CD4-positive, alpha-beta T cell treated with Interleukin-17A for 1 hour (primary cell): ENCODE results near the gene ATG9A.
"Not testable (repeated sequence)": the region's sequence is repeated elsewhere in the genome, so short reads cannot be mapped to it uniquely, and the experiment has no call there.

Source experiments
- DNase-seq: peaks from one replicate; pipeline ENCODE4 v3.0.0-alpha.2; 2020

The ATG9A gene

DNA sequence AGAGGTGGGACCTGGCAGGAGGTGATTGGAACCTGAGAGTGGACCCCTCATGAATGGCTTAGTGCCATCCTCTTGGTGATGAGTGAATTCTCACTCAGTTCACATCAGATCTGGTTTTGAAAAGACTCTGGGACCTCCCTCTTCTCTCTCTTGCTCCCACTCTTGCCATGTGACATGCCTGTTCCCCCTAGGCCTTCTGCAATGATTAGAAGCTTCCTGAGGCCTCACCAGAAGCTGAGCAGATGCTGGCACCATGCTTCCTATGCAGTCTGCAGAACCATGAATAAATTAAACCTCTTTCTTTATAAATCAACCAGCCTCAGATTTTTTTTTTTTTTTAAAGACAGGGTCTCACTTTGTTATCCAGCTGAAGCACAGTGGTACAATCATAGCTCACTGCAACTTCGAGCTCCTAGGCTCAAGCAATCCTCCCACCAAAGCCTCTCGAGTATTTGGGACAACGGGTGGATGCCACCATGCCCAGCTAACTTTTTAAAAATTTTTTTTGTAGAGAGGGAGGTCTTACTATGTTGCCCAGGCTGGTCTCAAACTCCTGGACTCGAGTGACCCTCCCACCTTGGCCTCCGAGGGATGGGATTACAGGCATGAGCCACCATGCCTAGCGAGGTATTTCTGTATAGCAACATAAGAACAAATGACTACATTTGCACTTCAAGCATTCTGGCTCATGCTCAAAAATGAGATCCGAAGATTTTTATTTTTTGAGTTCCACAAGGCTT lies 24.8 kb downstream of the ATG9A start:
- DNase-seq: no peak

DNA sequence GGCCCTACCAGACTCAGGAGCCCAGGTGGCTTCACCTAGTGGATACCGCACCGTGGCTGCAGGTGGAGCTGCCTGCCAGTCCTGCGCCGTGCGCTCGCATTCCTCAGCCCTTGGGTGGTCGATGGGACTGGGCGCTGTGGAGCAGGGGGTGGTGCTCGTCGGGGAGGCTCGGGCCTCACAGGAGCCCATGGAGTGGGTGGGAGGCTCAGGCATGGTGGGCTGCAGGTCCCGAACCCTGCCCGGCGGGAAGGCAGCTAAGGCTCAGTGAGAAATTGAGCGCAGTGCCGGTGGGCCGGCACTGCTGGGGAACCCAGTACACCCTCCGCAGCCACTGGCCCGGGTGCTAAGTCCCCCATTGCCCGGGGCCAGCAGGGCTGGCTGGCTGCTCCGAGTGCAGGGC lies 28.1 kb downstream of the ATG9A start:
- DNase-seq: not testable (repeated sequence)

DNA sequence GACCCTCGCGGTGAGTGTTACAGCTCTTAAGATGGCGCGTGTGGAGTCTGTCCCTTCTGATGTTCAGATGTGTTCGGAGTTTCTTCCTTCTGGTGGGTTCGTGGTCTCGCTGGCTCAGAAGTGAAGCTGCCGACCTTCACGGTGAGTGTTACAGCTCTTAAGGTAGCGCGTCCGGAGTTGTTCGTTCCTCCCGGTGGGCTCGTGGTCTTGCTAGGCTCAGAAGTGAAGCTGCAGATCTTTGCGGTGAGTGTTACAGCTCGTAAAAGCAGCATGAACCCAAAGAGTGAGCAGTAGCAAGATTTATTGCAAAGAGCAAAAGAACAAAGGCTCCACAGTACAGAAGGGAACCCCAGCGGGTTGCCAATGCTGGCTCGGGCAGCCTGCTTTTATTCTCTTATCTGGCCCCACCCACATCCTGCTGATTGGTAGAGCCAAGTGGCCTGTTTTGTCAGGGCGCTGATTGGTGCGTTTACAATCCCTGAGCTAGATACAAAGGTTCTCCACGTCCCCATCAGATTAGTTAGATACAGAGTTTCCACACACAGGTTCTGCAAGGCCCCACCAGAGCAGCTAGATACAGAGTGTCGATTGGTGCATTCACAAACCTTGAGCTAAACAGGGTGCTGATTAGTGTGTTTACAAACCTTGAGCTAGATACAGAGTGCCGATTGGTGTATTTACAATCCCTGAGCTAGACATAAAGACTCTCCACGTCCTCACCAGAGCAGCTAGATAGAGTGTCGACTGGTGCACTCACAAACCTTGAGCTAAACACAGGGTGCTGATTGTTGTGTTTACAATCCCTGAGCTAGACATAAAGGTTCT lies 28.7 kb downstream of the ATG9A start:
- peak; percentile 63 for DNase-seq

DNA sequence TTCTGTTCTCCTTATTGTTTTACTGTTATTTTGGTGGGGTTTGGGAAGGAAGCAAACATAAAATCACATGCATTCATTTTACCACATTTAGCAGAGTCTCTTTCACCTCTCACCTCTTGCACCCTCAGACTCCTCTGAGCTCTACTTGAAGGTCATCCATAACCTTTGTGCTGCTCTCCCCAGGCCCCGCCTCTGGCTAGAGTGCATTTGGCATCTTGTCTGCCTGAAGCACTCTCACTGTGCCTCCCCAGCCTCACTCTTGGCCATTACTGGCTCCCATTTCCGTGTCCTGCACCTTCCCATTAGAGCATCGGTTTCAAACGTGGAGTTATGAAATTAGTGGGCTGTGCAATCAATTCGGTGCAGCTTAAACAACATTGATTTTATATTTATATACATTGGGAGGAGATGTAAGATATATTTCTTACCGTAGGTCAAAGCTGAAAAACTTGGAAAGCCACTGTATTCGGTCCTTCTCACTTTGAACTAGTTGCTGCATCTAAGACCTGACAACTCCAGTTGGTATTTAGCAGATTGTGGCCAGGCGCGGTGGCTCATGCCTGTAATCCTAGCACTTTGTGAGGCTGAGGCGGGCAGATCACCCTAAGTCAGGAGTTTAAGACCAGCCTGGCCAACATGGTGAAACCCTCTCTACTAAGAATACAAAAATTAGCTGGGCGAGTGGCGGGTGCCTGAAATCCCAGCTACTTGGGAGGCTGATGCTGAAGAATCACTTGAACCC lies 29.8 kb downstream of the ATG9A start:
- no peak for DNase-seq

DNA sequence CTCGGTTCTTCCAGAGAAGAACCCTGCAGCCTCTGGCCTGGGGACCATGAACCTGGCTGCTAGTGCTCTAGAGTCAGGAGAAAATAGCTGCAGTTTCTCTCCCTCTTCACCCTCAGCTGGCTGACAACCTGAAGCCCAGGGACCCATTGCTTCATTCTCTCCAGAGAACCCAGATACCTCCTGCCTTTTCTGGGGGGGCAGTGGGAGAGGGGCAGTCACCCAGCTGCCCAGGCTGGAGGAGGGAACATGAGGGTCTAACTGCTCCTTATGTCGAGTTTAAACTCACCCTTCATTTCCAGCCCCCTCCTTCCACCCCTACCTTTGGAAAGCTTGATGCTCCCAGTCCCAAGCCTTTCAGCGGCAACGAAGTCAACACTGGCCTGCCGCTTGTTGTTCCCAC lies 30.5 kb downstream of the ATG9A start:
- no peak for DNase-seq

DNA sequence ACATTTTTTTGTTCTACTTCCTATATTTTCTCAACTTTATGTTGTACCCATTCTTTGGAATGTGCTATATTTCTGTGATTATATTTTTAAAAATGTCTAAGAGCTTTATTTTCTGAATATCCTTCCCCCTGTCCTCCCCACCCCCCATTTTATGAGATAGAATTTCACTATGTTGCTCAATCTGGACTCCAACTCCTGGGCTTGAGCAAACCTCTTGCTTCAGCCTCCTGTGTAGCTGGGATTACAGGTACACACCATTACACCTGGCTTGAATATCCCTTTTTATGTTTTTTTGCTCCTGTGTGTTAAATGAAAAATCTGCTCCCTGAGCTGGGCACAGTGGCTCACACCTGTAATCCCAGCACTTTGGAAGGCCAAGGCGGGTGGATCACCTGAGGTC lies 32.0 kb downstream of the ATG9A start:
- DNase-seq: no peak

DNA sequence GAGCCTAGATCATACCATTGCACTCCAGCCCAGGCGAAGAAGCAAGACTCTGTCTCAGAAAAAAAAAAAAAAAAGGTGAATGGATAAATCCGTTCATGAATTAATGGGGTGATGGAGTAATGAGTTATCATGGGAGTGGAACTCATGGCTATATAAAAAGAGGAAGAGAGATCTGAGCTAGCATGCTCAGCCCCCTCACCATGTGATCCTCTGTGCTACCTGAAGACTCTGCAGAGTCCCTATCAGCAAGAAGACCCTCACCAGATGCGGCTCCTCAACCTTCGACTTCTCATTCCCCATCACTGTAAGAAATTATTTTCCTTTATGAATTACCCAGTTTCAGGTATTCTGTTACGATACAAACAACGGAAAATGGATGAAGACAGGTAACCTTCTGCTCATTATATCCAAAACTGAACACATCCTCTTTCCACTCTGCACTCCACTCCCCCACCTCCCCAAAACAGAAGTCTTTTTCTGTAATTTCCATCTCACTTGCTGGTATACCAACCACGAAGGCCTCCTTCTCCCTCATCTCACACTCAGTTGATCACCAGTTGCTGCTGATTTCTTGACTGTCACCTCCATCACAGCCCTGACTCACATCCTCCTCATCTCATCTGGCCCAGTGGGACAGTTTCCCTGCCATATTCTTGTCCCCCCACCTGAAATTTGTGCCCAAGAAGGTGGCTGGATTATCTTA lies 42.5 kb downstream of the ATG9A start:
- DNase-seq: no peak

DNA sequence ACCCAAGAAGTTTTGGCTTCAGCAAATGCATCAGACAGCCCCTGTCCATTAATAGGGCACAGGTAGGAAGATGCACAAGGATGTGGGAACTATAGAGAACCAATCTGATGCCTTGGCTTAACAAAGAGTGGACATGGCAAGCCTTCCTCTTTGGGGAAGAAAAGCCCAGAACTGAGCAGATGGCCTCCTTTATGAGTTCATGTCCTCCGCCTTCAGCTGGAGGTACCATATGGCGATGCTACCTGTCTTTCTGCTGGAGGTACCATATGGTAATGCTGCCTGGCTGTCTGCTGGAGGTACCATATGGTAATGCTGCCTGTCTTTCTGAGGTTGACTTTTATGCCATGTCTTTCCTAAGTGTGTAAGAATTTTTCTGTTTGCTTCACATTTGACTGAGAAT lies 45.3 kb downstream of the ATG9A start:
- no peak for DNase-seq

DNA sequence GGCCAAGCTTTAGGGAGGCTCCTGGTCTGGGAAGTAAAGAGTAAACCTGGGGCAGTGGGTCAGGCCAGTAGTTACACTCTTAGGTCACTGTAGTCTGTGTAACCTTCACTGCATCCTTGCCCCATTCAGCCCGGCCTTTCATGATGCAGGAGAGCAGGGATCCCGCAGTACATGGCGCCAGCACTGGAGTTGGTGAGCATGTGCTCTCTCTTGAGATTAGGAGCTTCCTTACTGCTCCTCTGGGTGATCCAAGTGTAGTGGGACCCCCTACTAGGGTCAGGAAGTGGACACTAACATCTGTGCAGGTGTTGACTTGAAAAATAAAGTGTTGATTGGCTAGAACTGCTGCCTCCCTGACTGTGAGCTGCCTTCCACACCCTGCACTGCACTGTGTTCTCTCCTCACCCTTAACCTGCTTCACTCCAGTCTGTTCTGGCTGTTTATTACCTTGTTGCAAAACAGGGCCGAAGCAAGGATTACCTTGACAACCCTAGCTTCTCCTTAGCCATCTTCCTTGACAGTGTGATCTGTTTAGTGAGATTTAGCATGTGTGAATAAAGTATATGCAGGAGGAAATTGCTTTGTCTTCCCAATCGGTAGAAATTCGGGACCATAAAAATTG lies 46.2 kb downstream of the ATG9A start:
- DNase-seq: no peak

DNA sequence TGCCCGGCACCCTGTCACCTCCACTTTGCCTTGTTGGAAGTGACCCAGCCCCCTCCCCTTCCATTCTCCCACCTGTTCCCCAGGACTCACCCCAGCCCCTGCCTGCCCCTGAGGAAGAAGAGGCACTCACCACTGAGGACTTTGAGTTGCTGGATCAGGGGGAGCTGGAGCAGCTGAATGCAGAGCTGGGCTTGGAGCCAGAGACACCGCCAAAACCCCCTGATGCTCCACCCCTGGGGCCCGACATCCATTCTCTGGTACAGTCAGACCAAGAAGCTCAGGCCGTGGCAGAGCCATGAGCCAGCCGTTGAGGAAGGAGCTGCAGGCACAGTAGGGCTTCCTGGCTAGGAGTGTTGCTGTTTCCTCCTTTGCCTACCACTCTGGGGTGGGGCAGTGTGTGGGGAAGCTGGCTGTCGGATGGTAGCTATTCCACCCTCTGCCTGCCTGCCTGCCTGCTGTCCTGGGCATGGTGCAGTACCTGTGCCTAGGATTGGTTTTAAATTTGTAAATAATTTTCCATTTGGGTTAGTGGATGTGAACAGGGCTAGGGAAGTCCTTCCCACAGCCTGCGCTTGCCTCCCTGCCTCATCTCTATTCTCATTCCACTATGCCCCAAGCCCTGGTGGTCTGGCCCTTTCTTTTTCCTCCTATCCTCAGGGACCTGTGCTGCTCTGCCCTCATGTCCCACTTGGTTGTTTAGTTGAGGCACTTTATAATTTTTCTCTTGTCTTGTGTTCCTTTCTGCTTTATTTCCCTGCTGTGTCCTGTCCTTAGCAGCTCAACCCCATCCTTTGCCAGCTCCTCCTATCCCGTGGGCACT lies 46.9 kb downstream of the ATG9A start:
- no peak for DNase-seq

DNA sequence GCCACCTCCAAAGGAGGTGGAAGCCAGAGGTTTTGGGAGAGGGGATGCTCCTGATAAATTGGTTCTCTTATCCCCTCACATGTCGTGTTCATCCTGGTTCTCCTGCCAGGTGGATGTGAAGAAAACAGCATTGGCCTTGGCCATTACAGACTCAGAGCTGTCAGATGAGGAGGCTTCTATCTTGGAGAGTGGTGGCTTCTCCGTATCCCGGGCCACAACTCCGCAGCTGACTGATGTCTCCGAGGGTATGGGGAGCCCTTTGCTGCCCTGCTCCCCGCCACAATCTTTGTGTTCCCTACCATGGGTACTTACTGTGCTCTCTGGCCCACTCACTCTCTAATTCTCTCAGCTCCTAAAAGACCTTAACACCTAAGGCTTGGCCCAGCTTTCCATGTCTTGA lies 47.9 kb downstream of the ATG9A start:
- no peak for DNase-seq

DNA sequence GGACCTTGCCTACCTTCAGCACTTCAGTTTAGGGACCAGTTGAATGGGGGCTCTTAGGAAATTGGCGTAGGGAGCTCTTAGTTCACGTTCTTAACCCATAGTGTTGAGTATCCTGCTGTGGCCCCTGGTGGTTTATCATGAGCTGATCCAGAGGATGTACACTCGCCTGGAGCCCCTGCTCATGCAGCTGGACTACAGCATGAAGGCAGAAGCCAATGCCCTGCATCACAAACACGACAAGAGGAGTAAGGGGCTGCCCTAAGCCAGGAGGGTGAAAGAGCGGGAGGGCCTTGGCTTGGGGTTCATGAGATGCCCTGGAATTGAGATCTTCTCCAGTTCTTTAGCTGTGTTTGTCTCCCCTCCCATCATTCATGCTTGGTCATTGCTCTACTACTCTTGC lies 48.5 kb downstream of the ATG9A start:
- no peak for DNase-seq

DNA sequence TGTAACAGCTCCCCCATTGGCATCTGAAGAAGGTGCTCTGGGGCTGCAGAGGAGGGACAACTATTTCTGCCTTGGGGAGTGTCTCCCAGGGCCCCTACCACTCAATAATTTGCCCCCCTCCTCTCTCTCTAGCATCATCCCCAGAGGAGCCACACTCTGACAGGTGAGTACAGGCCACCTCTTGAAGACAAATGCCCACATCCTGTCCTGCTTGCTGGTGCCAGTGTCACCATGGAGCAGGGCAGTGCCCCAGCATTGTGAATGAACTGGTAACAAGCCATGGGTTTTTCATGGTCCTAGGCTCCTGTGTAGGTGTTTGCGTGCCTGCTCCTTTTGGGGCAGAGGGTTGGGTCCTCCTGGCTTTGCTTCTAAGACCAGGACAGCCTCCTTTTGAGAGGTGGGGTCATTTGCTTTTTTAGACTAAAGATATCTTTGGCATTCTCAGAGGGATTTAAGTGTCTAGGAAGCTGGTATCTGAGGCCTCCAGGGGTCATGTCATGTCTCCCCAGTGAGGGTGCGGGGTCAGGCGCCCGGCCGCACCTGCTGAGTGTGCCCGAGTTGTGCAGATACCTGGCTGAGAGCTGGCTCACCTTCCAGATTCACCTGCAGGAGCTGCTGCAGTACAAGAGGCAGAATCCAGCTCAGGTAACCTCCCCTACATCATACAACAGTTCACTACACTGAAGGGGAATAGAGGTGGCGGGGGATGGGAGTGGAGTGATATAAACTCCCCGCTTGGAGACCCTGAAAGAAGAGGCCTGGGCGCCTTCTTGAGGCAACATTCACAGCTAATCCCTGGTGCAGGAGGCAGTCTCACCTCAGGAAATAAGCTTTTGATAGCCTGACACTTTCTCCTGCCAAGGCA lies 49.6 kb downstream of the ATG9A start:
- no peak for DNase-seq

DNA sequence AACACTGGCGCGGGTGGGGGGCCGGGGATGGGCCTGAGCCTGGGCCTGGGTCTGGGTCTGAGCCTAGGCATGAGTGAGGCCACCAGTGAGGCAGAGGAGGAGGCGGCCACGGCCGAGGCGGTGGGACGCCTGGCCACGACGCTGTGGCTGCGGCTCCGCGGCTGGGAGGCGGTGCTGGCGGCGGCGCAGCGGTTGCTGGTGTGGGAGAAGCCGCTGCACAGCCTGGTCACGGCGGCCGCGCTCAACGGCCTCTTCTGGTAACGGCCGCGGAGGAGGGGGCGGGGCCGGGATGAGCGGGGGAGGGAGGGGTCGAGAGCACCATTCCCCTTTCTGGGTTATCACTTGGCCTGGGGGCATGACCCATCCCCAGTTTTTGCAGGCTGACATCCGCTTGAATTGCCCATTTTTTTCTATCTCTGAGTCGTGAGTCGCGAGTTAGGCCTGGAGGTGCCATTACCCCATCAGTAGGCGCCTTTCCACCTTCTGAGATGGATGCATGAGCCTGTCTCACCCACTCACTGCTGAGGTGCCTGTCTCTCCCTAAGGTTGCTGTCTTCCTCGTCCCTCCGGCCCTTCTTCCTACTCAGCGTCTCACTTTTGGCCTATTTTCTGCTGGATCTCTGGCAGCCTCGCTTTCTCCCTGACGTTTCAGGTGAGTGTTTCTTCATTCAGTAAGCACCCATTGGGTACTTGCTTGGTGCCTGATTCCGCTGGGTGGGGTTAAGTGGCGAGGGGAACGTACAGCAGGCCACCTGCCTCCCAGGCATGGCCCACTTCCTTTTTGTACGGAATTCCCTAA lies 50.9 kb downstream of the ATG9A start:
- no peak for DNase-seq

DNA sequence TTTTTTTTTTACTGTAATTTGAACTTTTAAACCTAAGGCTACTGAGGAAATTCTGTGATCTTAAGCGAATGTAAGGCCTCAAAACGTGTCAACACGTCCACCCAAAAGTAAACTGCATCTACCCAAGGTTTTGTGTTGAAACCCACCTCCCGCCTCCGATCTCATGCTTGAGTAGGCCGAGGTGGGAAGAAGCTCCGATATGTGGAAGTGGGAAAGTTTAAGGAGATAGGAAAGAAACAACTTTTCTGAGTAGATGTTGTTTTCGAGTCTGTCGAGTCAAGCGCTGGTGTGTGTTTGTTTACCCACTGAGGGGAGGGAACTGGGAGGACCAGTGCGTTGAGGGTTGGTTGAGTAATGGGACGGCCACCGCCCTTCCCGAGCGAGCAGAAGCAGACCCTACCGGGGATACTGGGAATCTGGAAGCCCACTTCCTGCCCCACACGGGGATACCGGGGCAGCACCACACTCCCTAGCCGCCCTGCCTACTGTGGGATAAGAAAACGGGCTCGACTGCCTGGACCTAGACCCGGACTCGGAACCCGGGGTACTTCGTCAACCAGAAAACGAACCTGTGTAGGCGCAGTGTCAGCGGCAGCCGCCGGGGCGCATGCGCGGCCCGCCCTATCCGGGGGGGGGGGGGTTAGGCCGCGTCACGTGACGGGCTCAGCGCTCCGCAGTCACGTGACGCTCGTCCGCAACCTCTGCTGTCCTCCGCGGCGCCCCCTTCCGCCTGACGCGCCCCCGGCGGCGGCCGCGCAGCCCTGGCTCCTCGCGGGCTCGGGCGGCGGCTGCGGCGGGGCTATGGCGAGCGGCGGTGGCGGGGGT lies 51.7 kb downstream of the ATG9A start, which contains the start of gene RETREG2:
RETREG2 (plus strand) TSS at position 724 of the 825 bp plus-strand sequence; CDS start at position 802, 78 bp downstream.
- peak; percentile 90 for DNase-seq

DNA sequence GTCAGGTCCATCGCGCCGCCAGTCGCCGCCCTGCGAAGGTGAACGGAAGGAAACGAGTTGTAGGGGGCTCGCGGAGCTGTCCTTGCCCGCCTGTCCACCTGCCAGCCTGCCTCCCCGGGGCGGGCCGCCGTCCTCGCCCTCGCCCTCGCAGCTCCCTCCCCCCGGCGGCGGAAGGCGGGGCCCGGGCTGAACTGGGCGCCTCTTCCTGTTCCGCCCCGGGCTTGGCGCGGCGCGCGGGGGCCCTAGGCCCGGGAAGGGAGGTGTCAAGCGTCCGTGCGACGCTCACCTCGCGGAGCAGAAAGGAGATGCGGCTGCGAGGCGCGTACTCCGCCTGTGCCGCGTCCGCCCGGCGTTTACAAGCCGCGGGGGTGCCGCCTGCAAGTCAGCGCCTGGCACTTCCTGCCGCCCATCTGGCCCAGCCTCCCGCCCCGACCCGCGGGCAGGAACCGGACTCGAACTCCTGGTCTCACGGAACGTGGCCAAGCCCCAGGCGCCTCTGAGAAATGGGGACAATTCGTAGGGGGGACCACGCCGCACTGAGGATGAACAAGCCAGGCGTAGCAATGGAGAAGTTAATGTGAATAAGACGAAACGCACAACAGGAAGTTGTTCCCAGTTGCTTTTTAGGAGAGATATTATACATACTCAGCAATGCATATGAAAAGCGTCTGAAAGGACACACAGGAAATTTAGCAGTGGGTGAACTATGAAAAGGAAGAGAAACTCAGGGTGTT lies 52.5 kb downstream of the ATG9A start, which contains the start of gene CNPPD1:
CNPPD1 (minus strand) TSS at position 108 of the 734 bp plus-strand sequence; CDS start at position 11, 97 bp downstream.
- peak; percentile 89 for DNase-seq

DNA sequence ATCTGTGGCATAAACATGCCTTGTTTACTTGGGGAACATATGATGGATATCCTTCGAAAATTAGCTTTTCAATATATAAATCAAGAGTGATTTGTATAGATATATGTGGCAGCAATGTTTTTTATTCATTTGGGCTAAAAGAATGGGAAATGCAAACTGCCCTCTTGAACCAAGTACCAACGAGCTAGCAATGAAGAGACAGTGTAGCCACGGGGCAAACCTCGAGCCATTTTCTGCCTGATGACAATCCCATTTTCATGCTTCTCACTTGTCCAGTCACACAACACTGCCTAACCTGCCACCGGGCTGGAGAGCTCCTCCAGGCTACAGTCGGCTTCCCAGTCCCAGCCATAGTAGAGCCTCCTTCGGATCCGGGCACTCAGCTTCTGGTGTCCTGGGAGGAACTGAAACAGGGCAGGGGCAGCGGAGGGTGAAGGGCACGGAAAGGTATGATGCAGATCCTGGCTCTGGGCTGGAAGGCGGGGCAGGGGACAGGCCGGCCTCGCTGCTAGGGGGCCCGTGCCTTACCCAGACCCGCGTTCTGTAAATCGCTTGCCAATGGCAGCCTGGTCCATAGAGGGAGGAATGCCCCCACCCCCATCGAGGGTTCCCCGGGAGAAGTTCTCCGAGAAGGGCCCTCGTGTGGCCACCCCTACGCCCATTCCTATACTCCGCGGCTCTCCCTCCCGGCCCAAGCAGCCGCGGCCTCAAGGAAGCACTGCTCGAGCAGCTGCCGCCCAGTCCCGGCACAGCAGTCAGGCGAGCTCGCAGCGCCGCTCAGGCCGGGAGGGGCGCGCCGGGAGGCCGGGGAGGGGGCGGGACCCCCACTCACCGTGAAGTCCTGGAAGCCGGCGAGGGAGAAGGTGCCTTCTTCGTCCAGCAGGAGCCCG lies 53.3 kb downstream of the ATG9A start:
- peak; percentile 28 for DNase-seq
